HG03342 (cell line): ENCODE data around the gene TCEA2.

Experiments used
- ATAC-seq: cut with Tn5 transposase; IDR thresholded peaks from one replicate; pipeline ENCODE4 v1.9.1; 2021; ENCODE audit warnings: mild to moderate bottlenecking, moderate library complexity; ENCODE audit not compliant: unreplicated experiment

The TCEA2 gene

DNA sequence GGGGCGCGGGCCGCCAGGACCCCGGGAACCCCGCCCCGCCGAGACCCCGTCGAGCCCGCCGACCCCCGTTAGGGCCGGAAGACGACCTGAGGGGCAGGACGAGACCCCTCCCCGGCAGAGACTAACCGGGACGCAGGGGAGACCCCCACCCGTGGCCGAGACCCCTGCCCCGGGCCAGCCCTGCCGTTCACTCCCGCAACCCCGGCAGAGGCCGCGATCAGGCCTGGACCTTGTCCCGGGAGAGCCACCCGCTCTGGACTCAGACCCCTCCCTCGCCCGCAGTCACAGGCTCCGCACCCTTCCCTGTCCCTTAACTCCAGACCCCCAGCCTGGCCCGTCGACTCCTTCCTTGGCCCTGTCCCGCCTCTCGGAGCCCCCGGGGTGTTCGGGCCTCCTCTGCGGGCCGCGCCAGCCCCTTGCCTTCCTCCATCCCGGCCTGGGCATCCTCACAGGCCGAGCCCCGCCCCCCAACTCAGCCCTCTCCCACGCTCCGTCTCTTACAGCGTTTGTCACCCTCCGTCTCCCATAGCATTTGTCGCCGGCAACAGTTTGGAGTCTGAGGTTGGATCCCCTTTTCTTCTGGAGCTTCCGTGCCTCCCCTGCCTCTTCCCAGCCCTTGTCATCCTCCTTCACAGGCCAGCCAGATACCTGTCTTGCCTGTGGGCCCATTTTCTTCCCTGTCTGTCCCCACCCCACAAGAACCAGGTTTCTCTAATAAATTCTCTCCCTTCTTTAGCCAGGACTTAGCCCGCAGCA is 569 bp downstream of the TCEA2 start:
- ATAC-seq, result no peak

GRCh38 chr20:64064145-64064698 is 1.2 kb downstream of the TCEA2 start:
- no peak for ATAC-seq

DNA sequence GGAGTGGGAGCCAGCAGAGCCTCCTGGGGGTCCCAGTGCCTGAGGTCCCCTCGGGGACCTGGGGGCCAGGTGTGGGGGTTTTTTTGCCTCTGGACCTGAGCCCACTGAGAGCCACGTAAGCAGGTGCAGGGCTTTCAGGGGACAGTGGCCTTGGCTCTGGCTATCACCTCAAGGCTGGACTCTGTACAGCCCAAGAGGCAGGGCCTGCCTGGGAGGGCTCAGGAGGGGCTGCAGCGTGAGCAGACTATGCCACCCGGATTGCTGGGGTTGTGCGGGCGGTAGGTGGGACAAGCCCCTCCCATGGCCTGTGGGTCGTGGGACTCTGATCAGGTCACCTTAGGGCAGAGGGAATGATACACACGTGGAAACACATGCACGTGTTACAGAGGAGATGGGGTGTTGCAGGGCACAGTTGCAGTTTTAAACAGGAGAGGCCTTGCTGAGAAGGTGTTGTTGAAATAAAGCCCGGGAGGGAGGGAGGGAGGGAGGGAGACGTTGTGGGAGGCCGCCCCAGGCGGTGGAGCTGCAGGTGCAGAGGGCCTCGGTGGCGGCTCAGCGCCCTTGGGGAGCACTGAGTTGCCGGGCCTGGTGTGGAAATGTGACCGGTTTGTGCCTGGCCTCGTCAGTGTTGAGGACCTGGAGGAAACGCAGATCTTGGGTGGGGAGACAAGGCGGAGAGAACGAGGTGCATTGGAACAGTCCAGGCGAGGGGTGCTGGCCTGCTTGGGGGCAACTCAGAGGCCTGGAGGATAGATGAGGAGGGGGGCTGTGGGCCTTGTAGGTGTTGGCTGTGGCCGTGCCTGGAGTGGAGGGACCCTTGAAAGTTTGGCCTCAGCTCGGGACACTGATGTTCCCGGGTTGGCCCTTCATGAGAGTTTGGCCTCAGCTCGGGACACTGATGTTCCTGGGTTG is 2.3 kb downstream of the TCEA2 start:
- ATAC-seq, result no peak

GRCh38 chr20:64065974-64066343 is 3.0 kb downstream of the TCEA2 start:
- ATAC-seq, result peak; percentile 41

DNA sequence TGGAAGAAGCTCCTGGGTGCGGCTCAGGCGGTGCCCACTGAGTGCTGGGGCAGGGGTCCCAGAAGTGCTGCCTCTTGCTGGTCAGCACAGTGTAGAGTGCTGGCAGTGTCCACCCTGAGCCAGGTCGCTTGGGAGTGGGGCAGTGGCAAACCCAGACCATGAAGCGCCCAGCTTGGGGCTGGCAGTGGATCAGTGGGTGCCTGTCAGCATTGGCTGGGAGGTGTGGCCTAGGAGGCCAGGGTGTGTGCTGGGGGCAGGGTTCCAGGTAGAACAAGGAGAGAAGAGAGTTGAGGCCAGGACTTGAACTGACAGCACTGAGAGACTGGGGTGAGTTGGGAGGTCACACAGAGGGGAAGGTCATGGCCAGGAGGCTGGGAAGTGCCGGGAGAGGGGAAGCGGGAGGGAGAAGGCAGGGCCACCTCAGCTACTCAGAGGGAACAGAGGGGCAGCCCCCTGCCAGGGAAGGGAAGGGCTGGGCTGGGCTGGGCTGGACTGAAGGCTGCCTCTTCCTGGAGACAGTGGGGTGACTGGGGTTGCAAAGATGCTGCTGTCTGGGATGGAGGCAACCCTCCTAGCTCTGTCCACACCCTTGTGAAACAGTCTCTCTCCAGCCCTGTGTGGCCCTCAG is 4.1 kb downstream of the TCEA2 start:
- ATAC-seq, result no peak

GRCh38 chr20:64067733-64068307 is 4.8 kb downstream of the TCEA2 start:
- ATAC-seq, result no peak

GRCh38 chr20:64068386-64069208 is 5.6 kb downstream of the TCEA2 start:
- no peak for ATAC-seq

- ATAC-seq, result no peak
These were observed 6.2 kb downstream of the TCEA2 start for GRCh38 chr20:64069209-64069613.

DNA sequence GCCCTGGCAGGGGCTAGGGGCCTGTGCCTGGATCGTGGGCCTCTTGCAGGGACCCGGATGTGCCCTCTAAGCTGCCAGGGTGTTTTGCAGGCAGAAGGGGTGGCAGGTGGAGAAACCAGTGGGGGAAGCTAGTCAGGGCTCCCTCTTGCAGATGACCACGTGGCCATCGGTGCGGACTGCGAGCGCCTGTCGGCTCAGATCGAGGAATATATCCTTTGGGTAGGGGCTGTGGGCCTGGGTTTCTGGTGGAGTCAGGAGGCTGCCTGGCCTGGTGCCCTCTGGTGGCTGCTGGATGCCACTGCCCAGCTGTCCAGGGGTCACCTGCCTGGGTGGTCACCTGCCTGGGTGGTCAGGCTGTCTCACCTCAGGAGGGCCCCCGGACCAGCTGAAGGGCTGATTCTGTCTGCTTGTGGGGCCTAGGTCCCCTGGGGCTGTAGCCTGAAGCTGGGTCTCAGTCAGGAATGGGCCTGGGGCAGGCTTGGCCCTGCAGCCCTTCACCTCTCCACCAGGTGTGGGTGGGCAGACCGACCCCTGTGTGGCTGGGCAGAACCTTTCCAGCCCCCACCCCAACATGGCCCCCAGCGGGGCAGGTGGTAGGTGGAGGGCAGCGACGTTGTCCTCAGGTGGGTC is 6.7 kb downstream of the TCEA2 start:
- no peak for ATAC-seq

GRCh38 chr20:64070244-64070993 is 7.4 kb downstream of the TCEA2 start:
- no peak for ATAC-seq

DNA sequence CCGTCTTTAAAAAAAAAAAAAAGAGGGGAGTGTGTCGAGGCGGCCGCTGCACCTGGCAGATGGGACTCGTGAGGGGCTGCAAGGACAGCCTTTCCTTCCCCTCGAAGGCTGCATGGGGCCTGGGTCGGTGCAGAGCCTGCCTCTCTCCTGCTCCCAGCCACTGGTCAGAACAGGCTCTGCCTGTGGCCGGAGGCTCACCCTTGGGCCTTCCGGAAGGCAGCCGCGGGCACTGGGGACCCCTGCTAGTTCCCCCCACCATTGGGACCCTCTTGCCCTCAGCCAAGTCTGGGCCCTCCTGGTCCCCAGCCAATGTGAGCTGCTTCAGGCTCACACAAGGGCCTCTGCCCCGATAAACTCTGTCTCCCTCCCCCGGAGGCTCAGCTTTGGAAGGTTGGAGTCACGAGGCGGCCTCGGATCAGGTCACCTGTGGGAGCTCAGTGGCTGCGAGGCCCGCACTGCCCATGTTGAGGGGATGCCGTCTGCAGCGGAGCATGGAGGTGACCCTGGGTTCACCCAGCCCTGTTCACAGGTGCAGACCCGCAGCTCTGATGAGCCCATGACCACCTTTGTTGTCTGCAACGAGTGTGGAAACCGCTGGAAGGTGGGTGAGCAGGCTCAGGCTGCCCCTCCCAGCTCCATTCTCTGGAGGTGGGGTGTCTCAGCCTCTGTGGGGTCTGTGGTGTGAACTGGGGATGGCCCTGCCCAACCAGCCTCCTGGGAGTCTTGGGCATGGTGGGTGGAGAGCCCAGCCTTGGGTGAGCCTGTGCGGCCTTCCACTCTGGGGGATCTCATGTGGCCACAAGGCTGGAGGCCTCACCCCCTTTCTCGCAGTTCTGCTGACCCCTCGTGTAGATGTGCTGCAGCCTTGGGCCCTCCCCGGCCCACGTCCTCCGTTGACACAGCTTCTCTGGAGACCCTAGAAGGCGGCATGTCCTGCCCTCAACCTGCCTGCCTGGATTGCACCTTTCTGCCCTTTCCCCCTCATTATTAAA is 8.6 kb downstream of the TCEA2 start:
- no peak for ATAC-seq

GRCh38 chr20:64072498-64073063 is 9.6 kb downstream of the TCEA2 start:
- no peak for ATAC-seq

- no peak for ATAC-seq
These were observed 10.6 kb downstream of the TCEA2 start for GRCh38 chr20:64073476-64074183.

DNA sequence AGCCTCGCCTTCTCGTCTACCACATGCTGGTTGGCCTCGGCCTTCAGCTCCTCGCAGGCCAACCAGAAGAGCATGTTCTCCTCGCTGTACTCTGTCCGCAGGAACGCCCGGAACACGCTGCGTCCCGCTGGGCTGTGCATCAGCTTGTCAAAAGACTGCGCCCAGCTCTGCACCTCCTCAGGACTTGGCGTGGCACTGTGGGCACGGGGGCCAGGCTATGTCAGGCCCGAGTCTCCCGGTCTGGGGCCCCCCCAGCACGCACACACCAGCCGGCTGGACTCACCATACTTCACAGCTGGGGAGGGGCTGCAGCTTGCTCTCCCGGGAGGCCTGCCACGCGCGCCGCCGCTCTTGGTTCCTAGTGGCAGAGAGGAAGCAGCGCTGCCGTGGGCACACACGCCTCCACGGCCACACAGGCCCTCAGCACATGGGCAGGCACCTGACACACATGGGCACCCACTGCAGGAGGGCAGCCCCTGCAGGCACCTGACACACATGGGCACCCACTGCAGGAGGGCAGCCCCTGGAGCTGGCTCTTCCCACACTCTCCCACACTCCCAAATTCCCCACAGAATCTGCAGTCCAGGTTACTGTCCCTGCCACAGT is 11.3 kb downstream of the TCEA2 start:
- ATAC-seq, result no peak

DNA sequence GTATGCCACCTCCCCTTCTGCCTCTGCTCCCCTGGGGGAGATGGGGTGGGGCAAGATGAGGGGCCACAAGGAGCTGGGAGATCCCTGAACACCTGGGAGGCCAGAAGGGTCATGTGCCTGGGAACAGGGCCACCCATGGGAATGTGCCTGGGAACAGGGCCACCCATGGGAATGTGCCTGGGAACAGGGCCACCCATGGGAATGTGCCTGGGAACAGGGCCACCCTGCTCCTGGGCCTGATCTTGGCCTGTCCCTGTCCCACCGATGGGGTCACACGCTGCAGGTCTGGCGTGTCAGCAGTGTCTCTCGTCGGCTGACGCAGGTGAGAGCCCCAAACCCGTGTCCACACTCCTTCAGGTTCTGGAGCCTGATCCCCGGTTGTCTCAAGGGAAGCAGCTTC is 12.0 kb downstream of the TCEA2 start:
- ATAC-seq, result no peak

GRCh38 chr20:64075556-64075955 is 12.6 kb downstream of the TCEA2 start:
- ATAC-seq, result no peak
